Mammary epithelial cell (primary cell): ENCODE data around the gene TEAD1.

Source experiments
- EZH2 ChIP-seq: IDR thresholded peaks from 2 replicates; pipeline ENCODE4 v1.6.1; 2012; ENCODE audit warnings: low read length, inconsistent platforms, borderline replicate concordance
- TF ChIP-seq, protein P1 (sequence below), 2 donors: IDR thresholded peaks in 1 of 2; conservative IDR thresholded peaks in 1 of 2; 2 replicates each; pipeline ENCODE4 v1.5.1; 2011 to 2012; ENCODE audit warnings: inconsistent platforms in 2 of 2, low read length in 2 of 2, mild to moderate bottlenecking in 2 of 2, control low read depth in 1 of 2, low read depth in 1 of 2; ENCODE audit not compliant: insufficient read depth in 1 of 2; ENCODE audit errors: extremely low read depth in 1 of 2

DNA sequence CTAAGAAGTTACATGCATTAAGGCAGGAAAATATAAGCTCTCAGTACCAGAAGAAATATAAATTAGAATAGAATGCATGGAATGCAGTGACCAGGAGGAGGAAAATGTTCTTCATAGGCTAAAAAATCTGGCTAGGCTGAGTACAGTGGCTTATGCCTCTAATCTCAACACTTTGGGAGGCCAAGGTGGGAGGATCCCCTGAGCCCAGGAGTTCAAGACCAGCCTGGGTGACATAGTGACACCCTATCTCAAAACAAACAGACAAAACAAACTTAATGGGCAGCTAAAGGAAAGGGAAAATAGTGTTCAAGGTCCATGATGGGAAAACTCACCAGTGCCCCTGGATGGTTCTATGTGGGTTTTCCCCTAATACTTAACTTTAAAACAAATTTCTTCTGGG is 256.6 kb downstream of the TEAD1 start:
- TF ChIP-seq, protein P1, sequence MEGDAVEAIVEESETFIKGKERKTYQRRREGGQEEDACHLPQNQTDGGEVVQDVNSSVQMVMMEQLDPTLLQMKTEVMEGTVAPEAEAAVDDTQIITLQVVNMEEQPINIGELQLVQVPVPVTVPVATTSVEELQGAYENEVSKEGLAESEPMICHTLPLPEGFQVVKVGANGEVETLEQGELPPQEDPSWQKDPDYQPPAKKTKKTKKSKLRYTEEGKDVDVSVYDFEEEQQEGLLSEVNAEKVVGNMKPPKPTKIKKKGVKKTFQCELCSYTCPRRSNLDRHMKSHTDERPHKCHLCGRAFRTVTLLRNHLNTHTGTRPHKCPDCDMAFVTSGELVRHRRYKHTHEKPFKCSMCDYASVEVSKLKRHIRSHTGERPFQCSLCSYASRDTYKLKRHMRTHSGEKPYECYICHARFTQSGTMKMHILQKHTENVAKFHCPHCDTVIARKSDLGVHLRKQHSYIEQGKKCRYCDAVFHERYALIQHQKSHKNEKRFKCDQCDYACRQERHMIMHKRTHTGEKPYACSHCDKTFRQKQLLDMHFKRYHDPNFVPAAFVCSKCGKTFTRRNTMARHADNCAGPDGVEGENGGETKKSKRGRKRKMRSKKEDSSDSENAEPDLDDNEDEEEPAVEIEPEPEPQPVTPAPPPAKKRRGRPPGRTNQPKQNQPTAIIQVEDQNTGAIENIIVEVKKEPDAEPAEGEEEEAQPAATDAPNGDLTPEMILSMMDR (conservative IDR thresholded peaks at IDR 0.05 in 1 of 2, IDR thresholded peaks at IDR 0.05 in 1 of 2; ENCODE audit: extremely low read depth in 1 of 2, insufficient read depth in 1 of 2, low read depth in 1 of 2, low read length in 2 of 2), result no peak
- TF ChIP-seq EZH2, result no peak
